ENCODE measurements around the gene H1-8.

- TF ChIP-seq PATZ1 (CRISPR knock-in tag; IDR thresholded peaks at IDR 0.05; ENCODE audit: borderline replicate concordance) (no peak), RARB (CRISPR knock-in tag; IDR thresholded peaks at IDR 0.05) (no peak), POU6F1 (CRISPR knock-in tag; IDR thresholded peaks at IDR 0.05; ENCODE audit: borderline replicate concordance, low read depth) (no peak), TSHZ2 (CRISPR knock-in tag; IDR thresholded peaks at IDR 0.05) (no peak), ARNTL (CRISPR knock-in tag; IDR thresholded peaks at IDR 0.05; ENCODE audit: borderline replicate concordance, low read depth) (no peak), TOX (CRISPR knock-in tag; IDR thresholded peaks at IDR 0.05; ENCODE audit: borderline replicate concordance) (no peak), ZNF70 (CRISPR knock-in tag; IDR thresholded peaks at IDR 0.05) (no peak), SNAI2 (CRISPR knock-in tag; IDR thresholded peaks at IDR 0.05) (no peak), ZFP30 (CRISPR knock-in tag; IDR thresholded peaks at IDR 0.05) (no peak)
Observed at GRCh38 chr3:129529436-129530210, 13.4 kb upstream of the H1-8 start.
